Adrenal gland (tissue), 12 donors: ENCODE results near the gene AGPAT4. TPM values are rescaled to one million over a fixed set of nuclear protein-coding genes. Genes with fewer than 3 reads are reported as not detected.

ENCODE experiments used
- DNase-seq, 7 donors: peaks; one replicate each; pipeline ENCODE4 v3.0.0-alpha.2; 2019 to 2020
- H3K27ac ChIP-seq, 5 donors: fragments of 200-600 bp; sonication (generic) in 4 of 5; 1 replicate in 3 of 5; 2 replicates in 2 of 5; pipeline versions ENCODE4 v1.5.1 to v1.8.0; 2016 to 2020; ENCODE audit warnings: mild to moderate bottlenecking in 1 of 5
- H3K27me3 ChIP-seq: fragments of 200-600 bp; 2 replicates; pipeline ENCODE4 v1.8.0; 2021
- H3K36me3 ChIP-seq, 2 donors: fragments of 200-600 bp; replicated peaks in 1 of 2; 1 replicate in 1 of 2; 2 replicates in 1 of 2; pipeline versions ENCODE4 v1.5.1 to v1.8.0; 2018 to 2022
- H3K4me1 ChIP-seq, 2 donors: fragments of 200-600 bp; replicated peaks in 1 of 2; 1 replicate in 1 of 2; 2 replicates in 1 of 2; pipeline versions ENCODE4 v1.5.1 to v1.8.0; 2018 to 2021
- H3K4me3 ChIP-seq, 4 donors: fragments of 200-600 bp; sonication (generic) in 3 of 4; one replicate each; pipeline ENCODE4 v1.5.1; 2016 to 2018
- H3K9me3 ChIP-seq, 3 donors: fragments of 200-600 bp; sonication (generic) in 1 of 3; replicated peaks in 1 of 3; 1 replicate in 2 of 3; 2 replicates in 1 of 3; pipeline versions ENCODE4 v1.5.1 to v1.8.0; 2016 to 2021
- POLR2A ChIP-seq, 2 donors: fragments of 450-650 bp; IDR thresholded peaks; one replicate each; pipeline ENCODE4 v1.6.1; 2017; ENCODE audit warnings: antibody characterized with exemption in 2 of 2, mild to moderate bottlenecking in 2 of 2, moderate library complexity in 1 of 2
- WGBS, 4 donors: extraction: QIAGEN DNeasy Blood & Tissue Kit in 2 of 4; methylation state at CpG; one replicate each; pipeline versions ENCODE4 v1.1.5 to v1.1.7; 2013 to 2017; 5-methylcytosine and 5-hydroxymethylcytosine counted together
- intact Hi-C, 2 donors: fragments of 100-400 bp; cut with DNase I; formaldehyde crosslinking; loops; one replicate each; pipeline versions ENCODE4 v1.14.1 to v1.15.0; 2022 to 2023
- polyA plus RNA-seq, 3 donors: library from polyadenylated mRNA; stranded (reverse); fragments of 200-250 nt in 2 of 3; fragments of 350-450 nt in 1 of 3; fragmentation: Illumina TruSeq in 1 of 3; extraction: RNeasy Lipid Tissue Mini Kit (QIAGEN cat#74804) in 1 of 3; gene quantifications; one replicate each; pipeline ENCODE4 v1.2.3, GENCODE V29; 2013 to 2014
- total RNA-seq, 9 donors: library from RNA; depleted of rRNA in 4 of 9; stranded (reverse); fragments of >200 nt in 4 of 9; fragments of 120-200 nt in 1 of 9; fragmentation: NEBNext Ultra II Directional in 1 of 9; extraction: Animal tissue kit (Norgen Biotek cat#: 25700) in 1 of 9; gene quantifications; one replicate each; pipeline versions ENCODE4 v1.1.0 to v1.2.4, GENCODE V29; 2013 to 2023
- TF ChIP-seq, protein P1 (sequence below), 6 experiments: fragments of 450-650 bp in 4 of 6; fragments of 200-600 bp in 2 of 6; sonication (generic) in 1 of 6; IDR thresholded peaks; 1 replicate in 5 of 6; 2 replicates in 1 of 6; pipeline versions ENCODE4 v1.5.1 to v1.8.0; 2016 to 2021; ENCODE audit warnings: antibody characterized with exemption in 6 of 6, mild to moderate bottlenecking in 2 of 6, moderate library complexity in 1 of 6
- donor health status: healthy with polysubstance abuse.
- donor health status: Bipolar disorder and iron deficiency.
- donor health status: DM: yes; HTN: yes; CAD: no.
- donor health status: DM: no; HTN: no; CAD: no.
- donor health status: DM: no; HTN: no; CAD: no.
- donor health status: DM: yes; HTN: yes; CAD: no.

AGPAT4 gene
- total and polyA plus RNA-seq, 12 donors, result 2.2 to 13.1 (median 3.7) TPM

DNA sequence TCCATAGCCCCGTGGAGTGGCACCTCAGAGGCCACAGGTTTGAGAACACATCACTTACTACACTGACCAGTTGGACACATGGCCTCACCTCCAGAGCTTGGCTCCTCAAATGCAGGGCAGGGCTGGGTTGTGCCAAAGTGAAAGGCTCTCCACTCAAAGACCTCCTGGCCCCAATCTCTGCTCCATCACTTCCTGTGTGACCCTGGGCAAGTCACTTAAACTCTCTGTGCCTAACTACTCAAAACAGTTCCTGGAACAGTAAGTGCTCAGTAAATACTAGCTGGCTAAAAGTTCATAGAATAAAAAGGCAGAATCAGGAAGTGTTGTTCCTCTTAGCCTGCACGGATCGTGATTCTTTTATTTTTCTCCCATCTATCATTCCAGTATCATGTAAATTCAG is 50.2 kb downstream of the AGPAT4 start:
- no peaks in the 10 kb centered on the region for H3K36me3 ChIP-seq
- no peaks in the 10 kb centered on the region for H3K27me3 ChIP-seq
- no peak for TF ChIP-seq POLR2A (IDR thresholded peaks at IDR 0.05)
- TF ChIP-seq, protein P1, sequence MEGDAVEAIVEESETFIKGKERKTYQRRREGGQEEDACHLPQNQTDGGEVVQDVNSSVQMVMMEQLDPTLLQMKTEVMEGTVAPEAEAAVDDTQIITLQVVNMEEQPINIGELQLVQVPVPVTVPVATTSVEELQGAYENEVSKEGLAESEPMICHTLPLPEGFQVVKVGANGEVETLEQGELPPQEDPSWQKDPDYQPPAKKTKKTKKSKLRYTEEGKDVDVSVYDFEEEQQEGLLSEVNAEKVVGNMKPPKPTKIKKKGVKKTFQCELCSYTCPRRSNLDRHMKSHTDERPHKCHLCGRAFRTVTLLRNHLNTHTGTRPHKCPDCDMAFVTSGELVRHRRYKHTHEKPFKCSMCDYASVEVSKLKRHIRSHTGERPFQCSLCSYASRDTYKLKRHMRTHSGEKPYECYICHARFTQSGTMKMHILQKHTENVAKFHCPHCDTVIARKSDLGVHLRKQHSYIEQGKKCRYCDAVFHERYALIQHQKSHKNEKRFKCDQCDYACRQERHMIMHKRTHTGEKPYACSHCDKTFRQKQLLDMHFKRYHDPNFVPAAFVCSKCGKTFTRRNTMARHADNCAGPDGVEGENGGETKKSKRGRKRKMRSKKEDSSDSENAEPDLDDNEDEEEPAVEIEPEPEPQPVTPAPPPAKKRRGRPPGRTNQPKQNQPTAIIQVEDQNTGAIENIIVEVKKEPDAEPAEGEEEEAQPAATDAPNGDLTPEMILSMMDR (IDR thresholded peaks at IDR 0.05), result no peak
- no peak for DNase-seq
- H3K4me1 ChIP-seq, result peaks cover 4 to 27% of the 10 kb centered on the region in 2 donors
- intact Hi-C loops, result no loop called here
- H3K9me3 ChIP-seq, result no peaks in the 10 kb centered on the region
- 86 to 91% (median 90%) methylated on average over 3 of the region's 3 CpGs for WGBS, 4 donors
- no peak overlapping the region for H3K27ac ChIP-seq
- H3K4me3 ChIP-seq, result no peak overlapping the region

DNA sequence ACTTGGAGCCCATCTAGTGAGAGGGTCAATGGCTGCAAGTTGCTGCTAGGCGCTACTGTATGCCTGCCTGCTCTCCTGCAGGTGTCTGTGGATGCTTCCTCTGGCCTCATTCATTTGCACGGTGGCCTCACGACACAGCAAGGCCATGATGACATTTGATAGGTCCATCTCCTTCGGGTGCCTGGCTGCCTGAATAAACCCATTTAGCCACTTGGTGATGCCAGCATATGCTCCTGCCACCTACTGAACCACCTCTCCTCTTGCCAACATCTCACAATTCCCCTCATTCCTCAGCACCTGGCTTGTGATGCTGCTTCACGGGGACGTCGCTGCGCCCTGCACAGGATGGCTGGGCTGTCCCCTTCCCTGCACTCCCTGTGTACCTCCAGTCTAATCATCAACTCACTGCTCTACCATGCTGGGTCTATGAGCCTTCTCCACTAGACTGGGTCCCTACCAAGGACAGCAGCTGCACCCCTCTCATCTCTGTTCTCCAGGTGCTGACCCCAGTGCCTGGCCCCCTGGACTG is 51.1 kb downstream of the AGPAT4 start:
- peaks cover 4 to 19% of the 10 kb centered on the region in 2 donors for H3K4me1 ChIP-seq
- H3K27ac ChIP-seq, result no peak overlapping the region
- DNase-seq, result no peak
- no peak overlapping the region for H3K4me3 ChIP-seq
- no peaks in the 10 kb centered on the region for H3K9me3 ChIP-seq
- WGBS, 4 donors, result 82 to 94% (median 91%) methylated on average over 8 of the region's 8 CpGs
- TF ChIP-seq, protein P1 (IDR thresholded peaks at IDR 0.05), result no peak
- no peak for TF ChIP-seq POLR2A (IDR thresholded peaks at IDR 0.05)
- H3K36me3 ChIP-seq, result no peaks in the 10 kb centered on the region
- H3K27me3 ChIP-seq, result no peaks in the 10 kb centered on the region
- intact Hi-C loops, result no loop called here

DNA sequence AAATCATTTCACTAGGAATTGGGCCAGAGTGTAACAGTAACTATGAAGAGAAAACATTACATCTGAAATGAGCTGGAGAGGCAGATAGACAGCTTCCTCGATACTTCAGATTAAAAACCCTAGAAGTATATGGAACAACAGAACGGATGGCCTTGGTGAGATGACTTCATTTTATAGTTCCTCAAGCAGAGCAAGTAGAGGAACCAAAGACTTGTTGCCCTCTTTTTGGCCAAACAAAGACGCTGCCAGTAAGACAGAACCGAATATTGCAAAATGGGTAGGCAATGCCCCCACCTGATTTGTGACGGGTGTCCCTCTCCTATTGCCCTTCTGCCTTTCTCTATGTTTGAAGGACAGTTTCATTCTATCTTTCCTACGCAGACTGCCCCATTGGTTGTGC is 53.5 kb downstream of the AGPAT4 start:
- Histone ChIP-seq H3K27ac (no peak overlapping the region), H3K9me3 (no peaks in the 10 kb centered on the region), H3K4me3 (no peak overlapping the region), H3K4me1 (no peaks in the 10 kb centered on the region), H3K36me3 (no peaks in the 10 kb centered on the region), H3K27me3 (no peaks in the 10 kb centered on the region)
- no peak for TF ChIP-seq POLR2A (IDR thresholded peaks at IDR 0.05)
- TF ChIP-seq, protein P1 (IDR thresholded peaks at IDR 0.05), result no peak
- intact Hi-C loops, result no loop called here
- 86 to 89% (median 88%) methylated on average over 6 of the region's 6 CpGs for WGBS, 4 donors
- DNase-seq, result no peak

DNA sequence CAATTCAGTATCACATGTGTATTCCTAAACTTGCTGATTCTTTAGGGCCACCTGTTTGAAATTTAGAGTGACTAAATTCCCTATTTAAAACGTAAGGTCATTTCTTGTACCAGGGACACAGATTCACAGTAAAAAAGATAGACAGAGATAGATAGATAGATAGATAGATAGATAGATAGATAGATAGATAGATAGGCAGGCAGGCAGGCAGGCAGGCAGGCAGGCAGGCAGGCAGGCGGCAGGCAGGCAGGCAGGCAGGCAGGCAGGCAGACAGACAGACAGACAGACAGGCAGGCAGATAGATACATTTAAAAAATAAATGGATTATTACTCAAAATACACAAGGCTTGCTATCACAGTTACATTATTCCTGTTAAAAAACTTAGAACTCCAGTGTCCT is 54.2 kb downstream of the AGPAT4 start:
- TF ChIP-seq, protein P1 (IDR thresholded peaks at IDR 0.05), result no peak
- no peaks in the 10 kb centered on the region for H3K9me3 ChIP-seq
- 58 to 95% (median 71%) methylated on average over 2 of the region's 2 CpGs for WGBS, 4 donors
- no peaks in the 10 kb centered on the region for H3K27me3 ChIP-seq
- intact Hi-C loops, result no loop called here
- no peak overlapping the region for H3K4me3 ChIP-seq
- no peaks in the 10 kb centered on the region for H3K36me3 ChIP-seq
- H3K4me1 ChIP-seq, result no peaks in the 10 kb centered on the region
- no peak overlapping the region for H3K27ac ChIP-seq
- no peak for DNase-seq
